SJCRH30 (cell line): ENCODE results near the gene KLHDC7B. TPM values are rescaled to one million over a fixed set of nuclear protein-coding genes. Genes with fewer than 3 reads are reported as not detected.
A peak's percentile ranks its signal among the peaks of the same experiment; 100 is the strongest.

ENCODE experiments used
- DNase-seq, 2 experiments: peaks; one replicate each; pipeline ENCODE4 v3.0.0-alpha.2; 2015 to 2020
- H3K27ac ChIP-seq: fragments of 250-450 bp; sonication (Bioruptor Pico); 2 replicates; pipeline ENCODE4 v1.5.1; 2020; ENCODE audit warnings: mild to moderate bottlenecking, moderate library complexity
- H3K27me3 ChIP-seq: fragments of 250-450 bp; sonication (Bioruptor Pico); 2 replicates; pipeline ENCODE4 v1.5.1; 2020; ENCODE audit warnings: mild to moderate bottlenecking, moderate library complexity
- H3K36me3 ChIP-seq: fragments of 250-450 bp; sonication (Bioruptor Pico); 2 replicates; pipeline ENCODE4 v1.5.1; 2020; ENCODE audit warnings: mild to moderate bottlenecking, moderate library complexity
- H3K4me1 ChIP-seq: fragments of 250-450 bp; sonication (Bioruptor Pico); 2 replicates; pipeline ENCODE4 v1.5.1; 2020; ENCODE audit warnings: mild to moderate bottlenecking, moderate library complexity
- H3K4me3 ChIP-seq: fragments of 250-450 bp; sonication (Bioruptor Pico); 2 replicates; pipeline ENCODE4 v1.5.1; 2020; ENCODE audit warnings: mild to moderate bottlenecking, moderate library complexity
- H3K9me3 ChIP-seq: fragments of 250-450 bp; sonication (Bioruptor Pico); replicated peaks from 2 replicates; pipeline ENCODE4 v1.5.1; 2020; ENCODE audit warnings: mild to moderate bottlenecking, moderate library complexity
- total RNA-seq: library from RNA; depleted of rRNA; stranded (reverse); fragments of >200 nt; shearing (Covaris generic); gene quantifications from 2 replicates; pipeline ENCODE4 v1.2.3, GENCODE V29; 2014

Gene KLHDC7B
- total RNA-seq, 1 experiment from 2014 or later: 0.10 TPM

GRCh38 chr22:50576806-50577696, 31.4 kb downstream of the KLHDC7B start:
- no peak overlapping the region for H3K4me3 ChIP-seq
- H3K4me1 ChIP-seq: peaks cover 11% of the 10 kb centered on the region
- DNase-seq: no peak
- no peak overlapping the region for H3K27ac ChIP-seq
- no peaks in the 10 kb centered on the region for H3K9me3 ChIP-seq
- H3K27me3 ChIP-seq: no peaks in the 10 kb centered on the region
- no peaks in the 10 kb centered on the region for H3K36me3 ChIP-seq

- no peak overlapping the region for H3K4me3 ChIP-seq
- no peak overlapping the region for H3K27ac ChIP-seq
- no peak for DNase-seq
- H3K27me3 ChIP-seq: no peaks in the 10 kb centered on the region
- no peaks in the 10 kb centered on the region for H3K36me3 ChIP-seq
- H3K4me1 ChIP-seq: peaks cover 11% of the 10 kb centered on the region
- H3K9me3 ChIP-seq: no peaks in the 10 kb centered on the region
Measured at GRCh38 chr22:50577697-50577986, 31.9 kb downstream of the KLHDC7B start.

- no peak within 1 kb of the TSS for H3K27ac ChIP-seq
- H3K9me3 ChIP-seq: no peaks in the 10 kb centered on the region
- no peak within 1 kb of the TSS for H3K4me3 ChIP-seq
- H3K27me3 ChIP-seq: no peaks in the 10 kb centered on the region
- H3K36me3 ChIP-seq: no peaks in the 10 kb centered on the region
- peak in 1 of 2 experiments; percentile 50 for DNase-seq
- H3K4me1 ChIP-seq: peaks cover 11% of the 10 kb centered on the region
Measured at GRCh38 chr22:50577987-50578775, 32.5 kb downstream of the KLHDC7B start, which contains the start of gene CPT1B. Gene CPT1B, minus strand, starts transcription at chr22:50578427. Its CDS starts 512 bp downstream, at chr22:50577915.

GRCh38 chr22:50578776-50579310, 33.1 kb downstream of the KLHDC7B start:
- peaks cover 13% of the 10 kb centered on the region for H3K4me1 ChIP-seq
- no peak overlapping the region for H3K27ac ChIP-seq
- H3K36me3 ChIP-seq: no peaks in the 10 kb centered on the region

DNA sequence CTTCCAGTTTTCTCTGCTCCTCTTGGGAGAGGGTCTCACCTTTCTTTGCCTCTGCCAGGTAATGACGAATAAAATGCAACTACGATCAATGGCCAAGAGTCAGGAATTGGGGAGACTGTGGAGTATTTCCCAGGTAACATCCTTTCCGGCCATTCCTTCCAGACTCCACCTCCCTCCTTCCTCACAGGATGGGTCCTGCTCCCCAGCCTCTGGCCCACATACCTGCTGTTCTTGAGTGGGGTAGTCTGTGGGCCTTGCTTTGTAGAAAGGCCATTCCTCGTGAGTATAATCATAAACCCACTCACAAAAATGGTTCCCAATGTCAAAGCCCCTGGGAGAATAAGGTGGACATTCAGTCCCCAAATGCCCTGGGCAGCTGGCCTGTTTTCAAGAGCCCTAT, 34.1 kb downstream of the KLHDC7B start:
- Histone ChIP-seq H3K4me3 (no peak overlapping the region), H3K9me3 (no peaks in the 10 kb centered on the region), H3K27me3 (no peaks in the 10 kb centered on the region)

More at GRCh38 chr22:50578776-50579310, 33.1 kb downstream of the KLHDC7B start:
- Histone ChIP-seq H3K4me3 (no peak overlapping the region), H3K9me3 (no peaks in the 10 kb centered on the region), H3K27me3 (no peaks in the 10 kb centered on the region)
- DNase-seq: no peak

DNA sequence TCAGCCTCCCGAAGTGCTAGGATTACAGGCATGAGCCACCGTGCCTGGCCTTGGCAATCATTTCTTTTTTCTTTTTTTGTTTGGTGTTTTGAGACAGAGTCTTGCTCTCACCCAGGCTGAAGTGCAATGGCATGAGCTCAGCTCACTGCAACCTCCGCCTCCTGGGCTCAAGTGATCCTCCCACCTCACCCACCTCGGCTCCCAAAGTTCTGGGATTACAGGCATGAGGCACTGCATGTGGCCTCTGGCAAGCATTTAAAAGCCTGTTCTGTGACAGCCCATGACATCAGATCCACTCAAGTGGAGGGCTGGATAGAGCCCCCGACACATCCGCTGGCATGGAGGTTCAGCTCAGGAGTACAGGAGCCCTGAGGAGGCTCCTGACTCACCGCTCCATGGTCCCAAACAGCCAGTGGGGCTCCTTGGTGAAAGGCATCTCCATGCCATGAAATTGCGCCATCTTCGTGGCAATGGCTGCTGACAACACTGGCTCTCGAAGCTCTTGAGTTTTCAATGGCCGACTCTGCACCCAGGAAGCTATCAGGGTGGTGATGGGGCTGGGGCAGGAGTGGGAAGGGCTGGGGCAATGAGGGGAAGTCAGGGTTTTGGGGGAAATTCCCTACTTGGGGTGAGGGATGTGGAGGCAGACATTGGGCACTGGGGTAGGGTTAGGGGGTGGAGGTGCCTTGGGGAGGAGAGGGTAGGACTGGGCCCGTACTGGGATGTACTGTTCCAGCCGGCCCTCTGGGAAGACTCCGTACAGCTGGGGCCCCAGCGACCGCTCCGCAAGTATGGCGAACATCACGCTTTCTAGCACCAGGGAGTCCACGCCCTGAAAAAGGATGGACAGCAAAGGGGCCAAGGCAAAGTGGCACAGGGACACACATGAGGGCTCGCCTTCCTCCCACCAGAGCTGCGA, 35.6 kb downstream of the KLHDC7B start:
- Histone ChIP-seq H3K27me3 (no peaks in the 10 kb centered on the region), H3K36me3 (no peaks in the 10 kb centered on the region), H3K27ac (no peak overlapping the region), H3K4me1 (peaks cover 13% of the 10 kb centered on the region), H3K4me3 (peak overlapping the region; percentile 73), H3K9me3 (no peaks in the 10 kb centered on the region)
- no peak for DNase-seq

More for the DNA sequence above, 34.1 kb downstream of the KLHDC7B start:
- Histone ChIP-seq H3K27ac (no peak overlapping the region), H3K36me3 (no peaks in the 10 kb centered on the region), H3K4me1 (peaks cover 13% of the 10 kb centered on the region)
- DNase-seq: no peak

DNA sequence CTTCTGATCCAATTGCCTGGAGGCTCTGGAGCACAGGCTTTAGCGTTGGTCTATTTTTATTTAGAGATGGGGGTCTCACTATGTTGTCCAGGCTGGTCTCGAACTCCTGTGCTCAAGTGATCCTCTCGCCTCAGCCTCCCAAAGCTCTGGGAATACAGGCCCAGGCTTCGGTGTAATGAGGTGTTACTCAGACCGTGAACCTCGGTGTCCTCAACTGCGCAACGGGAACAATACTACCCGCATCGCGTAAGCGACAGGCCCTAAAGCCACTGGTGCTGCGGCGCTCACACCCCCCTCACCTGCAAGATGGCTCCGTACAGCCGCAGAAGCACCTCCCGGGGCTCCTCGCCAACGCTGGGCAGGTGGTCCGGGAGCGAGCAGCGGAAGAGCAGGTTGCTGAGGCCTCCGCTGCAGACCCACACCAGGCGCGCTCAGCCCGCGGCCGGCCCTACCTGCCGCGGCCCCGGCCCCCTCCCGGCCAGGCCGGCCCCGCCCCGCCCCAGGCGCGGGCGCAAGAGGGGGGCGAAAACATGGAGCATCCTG, 36.3 kb downstream of the KLHDC7B start:
- no peak for DNase-seq
- peak overlapping the region; percentile 86 for H3K27ac ChIP-seq
- no peaks in the 10 kb centered on the region for H3K27me3 ChIP-seq
- no peaks in the 10 kb centered on the region for H3K36me3 ChIP-seq
- H3K4me3 ChIP-seq: peak overlapping the region; percentile 73
- no peaks in the 10 kb centered on the region for H3K9me3 ChIP-seq
- peaks cover 13% of the 10 kb centered on the region for H3K4me1 ChIP-seq

DNA sequence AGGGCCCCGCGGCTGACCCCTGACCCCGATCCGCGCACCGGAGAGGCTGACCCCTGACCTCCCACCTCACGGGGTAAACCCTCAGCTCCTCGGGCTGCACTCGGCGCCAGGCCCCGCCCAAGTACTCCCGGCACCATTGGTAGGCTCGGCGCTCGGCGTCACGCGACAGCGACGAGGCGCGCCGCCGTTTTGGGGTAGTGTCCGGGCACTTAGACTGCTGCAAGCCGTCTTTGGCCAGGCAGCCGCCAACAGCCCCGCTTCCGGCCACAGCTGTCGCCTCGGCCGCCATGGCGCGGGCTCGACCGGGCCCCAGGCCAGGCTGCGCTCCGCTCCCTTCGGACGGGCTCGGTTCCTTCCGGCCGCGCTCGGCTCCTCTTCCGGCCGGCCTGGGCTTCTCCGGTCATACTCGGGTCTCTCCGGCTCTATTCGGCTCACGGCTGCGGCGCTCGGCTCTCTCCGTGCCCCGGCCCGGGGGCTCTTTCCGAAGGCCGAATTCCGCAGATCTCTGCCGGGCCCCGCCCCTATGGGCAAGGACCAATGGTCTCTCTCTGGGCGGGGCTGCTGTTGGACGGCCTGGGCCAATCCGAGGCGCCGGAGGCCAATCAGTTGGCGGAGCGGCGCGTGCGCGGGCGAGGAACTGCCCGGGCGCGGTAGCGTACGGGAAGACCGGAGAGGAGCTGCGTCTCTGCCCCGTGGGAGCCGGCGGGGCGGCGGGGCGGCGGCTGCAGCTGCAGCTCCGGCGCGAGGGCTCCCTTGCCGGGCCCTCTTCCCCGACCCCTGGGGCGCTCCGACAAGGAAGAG, 37.0 kb downstream of the KLHDC7B start, which contains the start of gene CHKB:
Gene CHKB, minus strand, starts transcription at position 357 of the 801 bp plus-strand sequence. Its CDS starts 68 bp downstream, at position 289.
- Histone ChIP-seq H3K36me3 (no peaks in the 10 kb centered on the region), H3K27me3 (no peaks in the 10 kb centered on the region), H3K4me1 (peaks cover 13% of the 10 kb centered on the region), H3K4me3 (peak within 1 kb of the TSS; percentile 73), H3K9me3 (no peaks in the 10 kb centered on the region), H3K27ac (peak within 1 kb of the TSS; percentile 86)
- DNase-seq: peak; percentile 100

DNA sequence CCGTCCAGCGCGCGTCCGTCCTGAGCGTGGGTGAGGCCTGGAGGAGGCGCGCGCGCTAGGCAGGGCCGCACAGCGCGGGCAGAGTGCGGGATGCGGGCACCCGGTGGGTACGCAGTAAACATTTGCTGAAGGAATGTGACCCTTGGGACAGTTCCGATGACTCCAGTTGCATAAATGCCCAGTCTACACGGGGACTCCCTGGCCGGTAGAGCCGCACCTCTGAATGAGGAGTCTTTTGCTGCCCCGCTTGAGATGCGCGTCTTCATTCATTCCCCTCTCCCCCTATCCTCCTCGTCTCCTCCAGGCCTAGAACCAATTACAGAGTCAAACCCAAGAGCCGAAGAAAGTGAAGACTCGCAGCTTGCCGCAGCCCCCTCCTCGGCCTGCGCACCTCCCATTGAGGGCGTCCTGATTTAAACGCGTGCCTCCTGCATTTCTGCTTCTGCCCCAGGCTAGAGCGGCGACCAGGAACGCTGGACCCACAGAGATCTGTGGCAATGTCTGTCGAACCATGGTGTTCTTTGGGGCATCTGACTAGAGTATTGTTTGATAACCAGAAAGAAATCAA, 37.7 kb downstream of the KLHDC7B start:
- Histone ChIP-seq H3K4me1 (peaks cover 12% of the 10 kb centered on the region), H3K36me3 (no peaks in the 10 kb centered on the region), H3K4me3 (peak overlapping the region; percentile 73), H3K27me3 (no peaks in the 10 kb centered on the region), H3K9me3 (no peaks in the 10 kb centered on the region), H3K27ac (peak overlapping the region; percentile 86; the same call in 1 of the 2 replicates)
- DNase-seq: no peak

DNA sequence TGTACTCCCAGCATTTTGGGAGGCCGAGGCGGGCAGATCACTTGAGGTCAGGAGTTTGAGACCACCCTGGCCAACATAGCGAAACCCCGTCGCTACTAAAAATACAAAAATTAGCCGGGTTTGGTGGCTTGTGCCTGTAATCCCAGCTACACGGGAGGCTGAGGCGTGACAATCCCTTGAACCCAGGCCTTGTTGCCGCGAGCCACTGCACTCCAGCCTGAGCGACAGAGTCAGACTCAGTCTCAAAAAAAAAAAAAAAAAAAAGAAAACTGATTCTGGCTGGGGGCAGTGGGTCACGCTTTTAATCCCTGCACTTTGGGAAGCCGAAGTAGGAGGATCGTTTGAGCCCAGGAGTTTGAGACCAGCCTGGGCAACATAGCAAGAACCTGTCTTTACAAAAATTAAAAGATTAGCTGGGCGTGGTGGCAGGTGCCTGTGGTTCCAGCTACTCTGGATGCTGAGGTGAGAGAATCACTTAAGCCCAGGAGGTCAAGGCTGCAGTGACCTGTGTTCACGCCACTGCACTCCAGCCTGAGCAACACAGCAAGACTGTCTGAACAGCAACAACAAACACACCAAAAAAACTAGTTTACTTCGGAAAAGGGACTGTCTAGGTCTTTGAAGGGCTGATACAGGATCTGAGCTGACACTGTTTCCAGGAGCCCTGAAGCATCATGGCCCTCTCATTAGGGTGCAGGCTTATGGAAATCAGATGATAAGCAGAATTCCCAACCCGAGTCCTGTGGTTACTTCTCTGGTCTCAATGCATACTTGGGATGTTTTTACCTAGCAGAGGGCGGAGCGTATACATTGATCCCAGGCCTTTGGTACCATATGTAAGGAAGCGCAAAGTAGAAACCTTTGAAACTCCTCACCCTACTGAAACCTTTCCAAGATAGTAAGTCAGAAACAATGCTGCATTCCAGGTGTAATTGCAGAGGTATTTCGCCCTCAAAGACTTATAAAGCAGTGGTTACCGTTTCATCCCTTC, 38.7 kb downstream of the KLHDC7B start:
- no peak for DNase-seq
- Histone ChIP-seq H3K36me3 (no peaks in the 10 kb centered on the region), H3K27me3 (no peaks in the 10 kb centered on the region), H3K4me3 (no peak overlapping the region), H3K9me3 (no peaks in the 10 kb centered on the region), H3K4me1 (peaks cover 2% of the 10 kb centered on the region; the same call in 1 of the 2 replicates), H3K27ac (no peak overlapping the region)

DNA sequence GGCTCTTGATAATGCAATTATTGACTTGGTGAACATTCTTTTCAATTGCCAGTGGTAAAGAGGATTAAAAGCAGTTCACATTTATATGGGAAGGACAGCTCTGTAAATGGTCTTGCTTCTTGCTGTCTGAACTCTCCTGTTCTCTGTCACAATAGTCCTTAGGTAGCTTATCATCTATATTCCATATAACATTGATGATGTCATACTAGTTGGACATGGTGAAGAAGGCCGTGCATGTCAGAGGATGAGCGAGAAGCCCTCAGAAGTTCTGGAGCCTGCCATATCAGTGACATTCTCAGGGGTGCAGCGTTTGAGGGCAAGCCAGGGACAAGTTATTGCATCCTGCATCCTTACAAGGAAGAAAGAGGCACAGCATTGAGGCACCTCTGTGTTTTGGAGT, 39.5 kb downstream of the KLHDC7B start:
- Histone ChIP-seq H3K27me3 (no peaks in the 10 kb centered on the region), H3K4me1 (peaks cover 2% of the 10 kb centered on the region; the same call in 1 of the 2 replicates), H3K9me3 (no peaks in the 10 kb centered on the region), H3K4me3 (no peak overlapping the region), H3K36me3 (no peaks in the 10 kb centered on the region), H3K27ac (no peak overlapping the region)
- DNase-seq: no peak

DNA sequence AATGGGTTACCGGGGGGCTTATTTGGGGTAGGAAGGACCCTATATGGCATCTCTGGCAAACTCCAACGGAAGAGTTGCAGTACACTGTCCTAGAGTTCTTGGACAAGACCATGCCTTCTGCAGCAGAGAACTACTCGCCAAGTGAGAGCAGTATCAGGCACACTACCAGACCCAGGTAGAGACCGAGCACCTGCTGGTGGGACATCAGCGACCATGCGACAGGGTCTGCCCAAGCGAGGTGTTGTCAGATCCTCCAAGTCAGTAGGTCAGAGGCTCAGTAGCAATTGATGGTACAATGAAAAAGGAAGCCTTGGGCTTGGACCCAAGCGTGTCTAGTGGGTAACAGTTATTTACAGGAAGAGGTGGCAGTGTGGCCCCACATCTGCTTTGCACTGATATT, 40.1 kb downstream of the KLHDC7B start:
- Histone ChIP-seq H3K27ac (no peak overlapping the region), H3K4me3 (no peak overlapping the region), H3K4me1 (peaks cover 2% of the 10 kb centered on the region; the same call in 1 of the 2 replicates), H3K27me3 (no peaks in the 10 kb centered on the region), H3K9me3 (no peaks in the 10 kb centered on the region), H3K36me3 (no peaks in the 10 kb centered on the region)
- no peak for DNase-seq
